Stimulated activated CD4-positive, alpha-beta T cell treated with anti-CD3 and anti-CD28 coated beads, Interleukin-15, amount 100 ng/mL, for 1 hour (primary cell): Measurements from ENCODE around the gene RAPGEF1.

Experiments
- DNase-seq, 2 donors: peaks; one replicate each; pipeline ENCODE4 v3.0.0-alpha.2; 2020; ENCODE audit warnings: low read depth in 1 of 2, low spot score in 1 of 2

RAPGEF1 gene

DNA sequence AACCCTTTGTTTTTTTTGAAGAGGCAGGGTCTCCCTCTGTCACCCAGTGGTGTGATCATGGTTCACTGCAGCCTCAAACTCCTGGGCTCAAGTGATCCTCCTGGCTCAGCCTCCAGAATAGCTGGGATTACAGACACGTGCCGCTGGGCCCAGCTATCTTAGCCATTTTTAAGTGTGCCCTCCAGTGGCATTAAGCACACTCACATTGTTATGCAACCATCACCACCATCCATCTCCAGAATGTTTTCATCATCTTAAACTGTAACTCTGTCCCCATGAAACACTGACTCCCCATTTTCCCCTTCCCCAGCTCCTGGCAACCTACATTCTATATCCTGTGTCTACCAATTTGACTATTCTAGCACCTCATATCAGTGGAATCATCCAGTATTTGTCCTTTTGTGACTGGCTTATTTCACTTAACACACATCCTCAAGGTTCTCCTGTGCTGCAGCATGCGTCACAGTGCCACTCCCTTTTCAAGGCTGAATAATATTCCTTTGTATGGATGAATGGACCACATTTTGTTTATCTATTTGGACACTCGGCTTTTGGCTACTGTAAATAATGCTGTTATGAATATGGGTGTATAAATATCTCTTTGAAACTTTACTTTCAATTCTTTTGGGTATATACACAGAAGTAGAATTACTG is 12.5 kb upstream of the RAPGEF1 start:
- no peak for DNase-seq

DNA sequence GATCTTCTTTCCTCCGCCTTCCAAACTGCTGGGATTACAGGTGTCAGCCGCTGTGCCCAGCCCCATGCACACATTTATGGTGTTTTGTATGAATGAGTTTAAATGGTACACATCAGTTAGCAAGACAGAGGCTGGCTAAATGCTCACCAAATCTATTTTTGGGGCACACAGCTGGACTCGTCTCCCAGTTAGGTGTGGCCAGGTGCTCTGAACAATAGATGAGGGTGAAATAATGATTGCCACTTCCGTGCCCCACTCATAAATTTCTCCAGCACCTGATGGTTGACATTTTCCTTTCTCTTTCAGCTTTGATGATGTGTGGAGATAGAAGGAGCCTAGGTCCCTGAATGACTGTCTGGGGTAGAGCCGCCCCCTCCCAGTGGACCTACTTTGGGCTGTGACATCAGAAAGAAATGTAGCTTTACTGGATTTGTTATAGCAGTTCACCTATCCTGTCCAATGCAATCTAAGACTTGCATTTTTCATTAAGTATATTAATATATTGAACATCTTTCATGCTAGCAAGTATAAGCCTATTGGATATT is 8.6 kb upstream of the RAPGEF1 start:
- no peak for DNase-seq

DNA sequence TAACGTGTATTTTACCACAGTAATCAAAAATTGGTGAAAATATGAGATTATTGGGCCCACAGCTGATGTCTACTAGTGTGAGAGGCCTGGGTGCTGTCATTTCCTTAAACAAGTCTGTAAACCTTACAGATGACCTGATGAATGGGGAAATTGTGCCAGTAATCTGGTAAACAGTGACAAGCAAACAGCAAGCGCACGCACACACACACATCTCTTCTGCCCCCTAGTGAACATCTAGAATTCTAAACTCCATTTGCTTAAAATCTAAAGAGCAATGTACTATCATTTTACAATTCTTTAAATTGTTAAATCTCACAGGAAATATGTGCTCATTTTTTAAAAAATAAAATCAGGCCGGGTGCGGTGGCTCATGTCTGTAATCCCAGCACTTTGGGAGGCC is 7.5 kb upstream of the RAPGEF1 start:
- no peak for DNase-seq

DNA sequence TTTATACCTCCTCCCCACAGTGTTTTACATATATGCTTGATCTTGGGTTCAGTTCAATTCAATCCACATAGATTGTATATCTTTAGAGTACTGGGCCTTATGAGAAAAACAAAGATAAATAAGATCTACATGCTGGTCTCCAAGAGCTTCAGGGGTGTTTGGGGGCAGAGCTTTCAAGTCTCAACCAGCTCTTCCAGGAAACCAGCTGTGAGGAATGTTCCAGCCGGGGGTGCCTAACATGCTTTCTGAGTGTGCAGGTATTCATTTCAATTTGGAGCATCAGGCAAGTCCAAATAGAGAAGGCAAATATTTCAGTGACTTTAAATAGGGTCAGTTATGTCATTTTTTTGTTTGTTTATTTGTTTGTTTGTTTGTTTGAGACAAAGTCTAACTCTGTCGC is 5.7 kb upstream of the RAPGEF1 start:
- DNase-seq, result no peak

DNA sequence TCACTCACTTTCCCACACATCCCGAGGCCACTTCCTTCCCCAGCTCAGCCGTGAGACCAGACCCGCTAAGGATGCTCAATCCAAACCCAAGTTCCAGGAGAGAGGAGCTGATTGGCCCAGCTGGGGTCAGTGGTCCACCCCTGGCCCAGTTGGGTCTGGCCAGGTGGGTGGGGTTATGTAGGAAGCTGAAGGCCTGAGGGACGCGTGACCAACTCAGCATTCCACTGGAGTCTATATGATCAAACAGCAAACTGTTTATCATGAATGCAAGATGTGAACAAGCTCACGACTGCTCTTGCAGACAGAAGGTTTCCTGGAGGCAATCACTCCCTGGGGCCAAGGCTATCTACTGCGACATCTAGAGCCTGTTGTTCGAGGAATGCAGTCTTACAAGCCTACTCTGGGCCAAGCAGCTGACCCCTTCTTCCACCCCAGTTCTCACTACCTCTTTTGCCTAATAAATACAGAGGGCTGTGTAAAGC is 4.9 kb upstream of the RAPGEF1 start:
- DNase-seq, result no peak

DNA sequence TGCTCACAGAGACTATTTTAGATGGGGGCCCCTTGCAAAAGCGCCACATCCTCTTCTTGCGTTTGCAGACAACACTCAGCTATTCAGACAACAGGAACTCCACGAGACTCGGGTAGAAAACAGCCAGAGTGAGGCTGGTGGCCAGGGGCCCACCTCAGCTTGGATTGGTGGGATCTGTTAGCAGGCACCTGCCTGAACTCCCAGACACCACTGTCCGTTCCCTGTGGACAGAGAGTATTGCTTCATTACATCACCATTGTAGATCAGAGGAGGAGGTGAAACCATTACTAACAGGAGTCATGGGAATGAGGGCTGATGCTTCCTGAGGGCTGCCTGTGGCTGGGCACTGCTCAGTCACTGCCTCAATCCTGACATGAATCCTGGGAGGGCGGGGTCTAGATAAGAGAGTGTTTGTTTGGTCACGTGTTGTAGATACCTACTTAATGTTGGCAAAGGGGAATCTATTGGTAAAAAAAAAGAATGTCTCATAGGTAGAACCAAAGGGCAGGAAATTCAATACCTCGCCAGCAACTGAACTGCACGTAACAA is 4.4 kb upstream of the RAPGEF1 start:
- peak in 1 of 2 donors; percentile 27 for DNase-seq

DNA sequence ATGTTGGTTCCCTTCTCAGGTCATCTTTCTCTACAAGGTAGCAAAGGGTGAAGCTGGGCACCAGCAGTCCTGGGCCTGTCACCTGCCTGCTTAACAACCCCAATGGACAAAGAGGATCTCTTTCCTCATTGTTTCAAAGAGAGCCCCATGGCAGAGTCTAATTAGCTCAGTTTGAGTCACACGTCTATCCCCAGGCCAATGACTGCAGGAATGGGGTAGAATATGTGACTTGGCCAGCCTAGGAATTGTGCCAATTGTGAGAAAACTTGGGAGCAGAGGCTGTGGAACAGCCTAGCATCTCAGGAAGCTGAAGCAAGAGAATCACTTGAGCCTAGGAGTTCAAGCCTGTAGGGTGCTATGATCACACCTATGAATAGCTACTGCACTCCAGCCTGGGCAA is 3.6 kb upstream of the RAPGEF1 start:
- DNase-seq, result no peak

DNA sequence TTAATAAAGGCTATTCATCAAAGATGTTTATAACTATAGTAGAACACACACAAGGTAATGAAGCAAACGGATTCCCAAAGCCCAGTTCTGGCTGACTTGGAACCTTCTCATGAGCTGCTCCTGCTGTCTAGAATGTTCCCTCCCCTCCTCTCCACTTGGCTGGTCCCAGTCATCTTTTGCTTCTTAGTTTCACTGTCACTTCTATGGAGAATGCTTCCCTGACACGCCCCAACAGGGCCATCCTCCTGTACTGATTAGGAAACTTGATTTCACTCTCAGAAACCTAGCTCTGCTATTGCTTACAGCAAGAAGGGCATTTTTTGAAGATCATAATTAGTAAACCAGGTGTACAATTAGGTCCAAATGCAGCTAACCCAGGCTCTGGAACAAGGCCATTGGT is 3.2 kb upstream of the RAPGEF1 start:
- no peak for DNase-seq

DNA sequence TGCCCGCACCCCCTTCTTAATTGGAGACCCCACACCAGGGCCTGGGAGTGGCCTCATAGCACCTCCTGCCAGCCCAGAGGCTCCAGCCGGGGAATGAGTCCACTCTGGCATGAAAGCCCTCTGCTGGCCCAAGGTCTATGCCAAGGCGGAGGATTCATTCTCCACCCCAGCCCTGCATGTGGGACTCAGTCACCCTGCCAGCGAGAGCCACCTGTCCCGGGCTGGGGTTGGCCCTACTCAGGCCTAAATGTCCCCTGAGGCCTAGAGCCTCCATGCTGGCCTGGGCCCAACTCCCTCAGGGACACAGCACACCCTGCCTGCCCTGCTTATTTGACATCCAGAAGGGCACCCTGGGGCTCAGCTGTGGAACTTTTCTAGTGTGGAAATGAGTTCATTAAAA is 1.0 kb upstream of the RAPGEF1 start:
- no peak for DNase-seq

DNA sequence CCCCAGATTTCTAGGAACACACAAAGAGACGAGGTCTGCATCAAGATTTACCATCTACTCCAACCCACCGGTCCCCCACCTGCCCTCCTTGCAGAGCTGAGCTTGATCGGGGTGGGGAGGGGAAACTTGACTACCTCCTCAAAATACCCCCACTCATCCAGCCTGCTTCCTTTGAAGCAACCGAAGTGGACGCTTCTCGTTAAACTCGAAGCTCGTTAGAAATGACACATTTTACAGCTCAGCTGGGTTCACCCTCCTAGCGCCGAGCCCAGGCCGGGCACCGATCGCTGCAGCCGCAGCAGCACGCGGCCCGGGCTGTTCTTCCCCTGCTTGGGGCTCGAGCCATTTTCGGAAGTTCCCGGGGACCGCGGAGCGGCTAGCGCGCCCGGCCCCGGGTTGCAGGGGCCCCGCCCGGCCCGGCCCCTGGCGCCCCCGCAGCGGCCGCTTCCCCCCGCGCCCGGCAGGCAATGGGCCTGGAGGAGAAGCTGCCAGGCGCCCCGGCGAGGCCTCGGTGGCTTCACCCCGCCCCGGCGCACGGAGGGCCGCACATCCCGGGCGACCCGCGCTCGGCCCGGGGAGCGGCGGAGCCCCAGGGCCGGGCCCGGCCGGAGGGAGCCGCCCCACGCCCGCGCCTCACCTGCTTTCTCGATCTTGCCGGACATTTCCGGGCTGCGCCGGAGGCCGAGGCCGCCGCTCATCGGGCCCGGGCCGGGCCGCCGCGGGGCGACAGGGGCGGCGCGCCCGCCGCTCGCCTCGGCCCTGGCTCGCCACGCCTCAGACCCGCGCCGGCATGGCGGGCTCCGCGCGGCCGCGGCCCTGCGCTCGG is 530 bp downstream of the RAPGEF1 start:
- DNase-seq, result peak in 1 of 2 donors; percentile 31

DNA sequence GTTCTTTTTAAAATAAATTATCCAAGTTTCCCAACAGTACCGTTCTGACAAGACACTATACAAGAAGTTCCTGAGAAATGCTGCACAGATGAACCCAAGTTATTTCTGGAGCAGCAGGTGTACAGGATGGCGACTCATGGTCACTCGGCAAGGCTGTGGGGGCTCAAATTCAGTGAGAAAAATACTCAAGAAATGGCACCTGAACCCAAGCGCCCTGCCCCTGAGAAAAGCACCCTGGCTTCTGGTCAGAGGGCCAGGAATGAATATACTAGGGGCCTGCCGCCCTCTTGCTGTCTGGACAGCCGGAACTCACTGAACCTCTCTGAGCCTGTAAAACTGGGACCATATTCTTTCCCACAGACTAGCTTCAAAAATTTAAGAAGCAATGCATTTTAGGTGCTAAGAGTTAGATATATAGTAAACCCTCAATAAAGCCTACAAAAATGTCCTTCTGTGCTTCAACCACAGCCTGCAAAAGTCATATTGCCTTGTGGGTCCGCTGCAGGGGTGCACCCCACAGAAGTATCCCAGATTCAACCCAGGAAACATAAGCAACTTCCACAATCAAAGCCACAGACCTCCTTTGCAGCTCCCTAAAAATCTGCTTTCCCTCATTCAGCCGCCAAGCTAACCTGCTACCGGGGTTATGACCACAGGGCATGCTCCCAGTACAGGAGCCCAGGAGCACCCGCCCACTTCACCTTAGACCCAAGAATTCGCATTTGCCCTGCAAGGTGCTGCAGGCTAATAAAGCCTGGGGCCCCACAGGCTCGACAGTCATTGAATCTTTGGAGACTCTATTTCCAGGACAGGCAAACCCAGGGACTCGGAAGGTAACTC is 1.4 kb downstream of the RAPGEF1 start:
- no peak for DNase-seq

DNA sequence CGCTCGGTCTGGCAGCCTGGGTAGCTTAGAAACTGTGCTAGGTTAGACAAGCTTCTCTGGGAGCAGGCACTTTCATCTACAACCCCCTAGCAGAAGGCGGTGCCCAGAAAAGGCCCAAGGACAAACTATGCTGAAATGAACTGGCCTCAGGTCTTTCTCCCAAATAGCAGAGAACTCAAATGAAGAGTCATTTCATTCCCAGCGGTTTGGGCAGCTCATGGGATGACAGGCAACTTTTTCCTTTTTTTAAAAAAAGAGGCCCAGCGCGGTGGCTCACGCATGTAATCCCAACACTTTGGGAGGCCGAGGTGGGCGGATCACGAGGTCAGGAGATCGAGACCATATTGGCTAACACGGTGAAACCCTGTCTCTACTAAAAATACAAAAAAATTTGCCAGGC is 2.5 kb downstream of the RAPGEF1 start:
- DNase-seq, result no peak

DNA sequence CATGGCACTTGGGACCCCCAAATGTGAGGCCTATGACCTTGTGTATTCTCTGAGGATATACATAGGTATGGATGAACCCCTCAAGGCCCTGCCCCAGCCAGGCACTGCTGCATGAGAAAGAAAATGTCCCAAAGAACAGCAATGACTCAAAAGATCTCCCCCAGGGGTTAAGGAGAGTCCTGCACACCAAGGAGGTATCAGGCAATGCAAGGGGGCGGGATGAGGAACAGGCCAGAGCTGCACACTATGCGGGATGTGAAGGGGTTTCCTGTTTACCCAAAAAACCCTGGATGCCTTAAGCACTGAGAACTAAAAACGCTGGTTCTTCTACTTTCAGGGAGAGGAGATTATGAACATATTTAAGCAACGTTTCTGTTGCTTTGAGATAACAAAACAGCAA is 3.4 kb downstream of the RAPGEF1 start:
- no peak for DNase-seq

DNA sequence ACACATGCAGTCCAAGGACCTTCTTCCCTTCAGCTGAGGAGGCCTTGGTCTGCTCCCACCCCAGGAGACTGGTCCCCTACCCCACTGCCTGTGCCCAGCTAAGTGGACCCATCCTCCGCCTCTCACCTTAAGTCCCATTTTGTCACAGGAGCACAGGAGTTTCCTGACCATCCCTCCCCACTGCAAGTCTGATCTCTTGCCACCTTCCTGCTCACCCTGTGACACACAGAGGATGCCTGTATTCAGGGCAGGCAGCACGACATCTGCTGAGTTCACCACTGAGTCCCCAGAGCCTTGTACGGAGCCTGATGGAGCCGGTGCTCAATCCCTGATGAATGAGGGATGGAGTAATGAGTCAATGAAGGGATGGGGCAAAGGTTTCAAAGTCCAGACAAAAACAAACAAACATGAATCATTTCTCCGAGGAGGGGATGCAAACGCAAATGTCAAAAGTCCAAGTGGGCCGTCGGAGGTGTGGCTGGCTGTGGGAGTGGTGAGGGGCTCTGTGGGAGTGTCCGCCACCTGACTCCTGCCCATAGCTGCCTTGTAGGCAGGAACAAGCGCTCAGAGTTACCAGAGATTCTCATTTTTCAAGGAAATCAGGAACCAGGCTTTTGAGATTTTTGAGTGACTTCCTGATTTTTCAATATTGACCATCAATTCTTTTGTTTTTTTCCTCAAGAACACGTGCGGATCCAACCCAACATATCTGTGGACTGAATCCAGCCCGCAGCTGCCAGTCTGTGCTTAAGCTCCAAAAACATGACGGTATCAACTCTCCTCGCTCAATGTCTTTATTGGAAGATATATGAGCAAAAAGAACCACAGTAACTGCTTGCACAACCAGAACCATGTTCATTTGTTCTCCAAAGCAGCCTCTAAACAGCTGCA is 4.4 kb downstream of the RAPGEF1 start:
- DNase-seq, result no peak

DNA sequence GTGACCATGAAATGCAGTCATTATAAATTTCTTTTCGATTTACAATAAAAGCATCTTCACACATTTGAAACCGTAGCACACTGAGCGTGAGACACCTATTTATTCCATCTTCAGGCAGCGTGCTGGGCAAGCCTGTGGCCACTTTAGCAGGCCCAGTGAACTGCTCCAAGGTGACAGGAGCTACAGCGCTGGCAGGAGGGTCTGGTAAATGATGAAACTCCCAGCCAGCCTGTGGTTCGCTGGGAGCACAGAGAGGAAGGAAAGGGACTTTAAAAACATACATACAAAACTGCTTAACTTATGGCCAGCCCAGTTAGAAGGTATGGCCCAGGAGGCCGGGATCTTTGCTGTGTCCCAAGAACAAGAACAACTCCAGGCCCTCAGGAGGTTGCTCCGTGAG is 5.1 kb downstream of the RAPGEF1 start:
- no peak for DNase-seq

DNA sequence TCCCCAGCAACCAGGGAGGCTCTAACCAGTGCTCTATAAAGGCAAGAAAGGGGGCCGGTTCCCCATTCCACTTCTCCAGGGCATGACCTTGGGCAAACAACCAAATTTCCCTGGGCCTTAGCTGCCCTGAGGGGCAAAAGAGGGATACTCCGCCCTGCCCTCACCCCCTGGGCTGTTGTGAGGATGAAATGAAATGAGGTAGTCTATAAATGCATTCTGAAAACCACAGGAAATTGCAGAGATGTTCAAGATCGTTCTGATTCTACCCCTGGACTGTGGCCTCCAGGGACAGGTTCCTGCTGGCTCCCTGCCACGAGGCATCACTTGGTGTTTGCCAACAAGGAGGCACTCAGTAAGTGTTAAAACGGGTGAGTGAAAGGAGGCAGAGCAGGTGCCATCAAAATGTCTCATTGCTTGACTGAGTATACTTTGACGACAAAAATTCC is 5.7 kb downstream of the RAPGEF1 start:
- DNase-seq, result peak in 1 of 2 donors; percentile 23

DNA sequence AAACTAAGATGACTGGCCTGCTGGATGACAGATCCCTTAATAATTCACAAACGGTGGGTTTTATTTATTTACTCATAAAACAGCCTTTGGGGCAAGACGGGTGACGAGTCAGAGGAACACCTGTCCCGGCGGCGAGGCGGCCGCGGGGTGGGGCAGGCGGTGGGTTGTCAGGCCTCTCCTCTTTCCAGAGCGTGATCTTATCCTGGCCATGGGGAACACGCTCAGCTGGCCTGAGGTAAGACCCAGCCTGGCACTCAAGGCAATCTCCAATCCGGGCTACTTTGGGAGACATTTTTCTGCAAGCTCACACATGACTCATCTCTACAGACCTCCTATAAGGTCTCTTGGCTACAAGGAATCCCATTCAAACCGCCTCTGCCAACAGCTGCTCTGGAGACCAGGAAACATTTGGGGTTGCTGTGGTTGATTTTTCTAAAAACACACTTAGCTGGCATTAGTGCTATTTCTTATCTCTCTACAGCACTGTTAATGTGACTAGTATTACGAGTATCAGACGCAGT is 6.3 kb downstream of the RAPGEF1 start:
- no peak for DNase-seq

DNA sequence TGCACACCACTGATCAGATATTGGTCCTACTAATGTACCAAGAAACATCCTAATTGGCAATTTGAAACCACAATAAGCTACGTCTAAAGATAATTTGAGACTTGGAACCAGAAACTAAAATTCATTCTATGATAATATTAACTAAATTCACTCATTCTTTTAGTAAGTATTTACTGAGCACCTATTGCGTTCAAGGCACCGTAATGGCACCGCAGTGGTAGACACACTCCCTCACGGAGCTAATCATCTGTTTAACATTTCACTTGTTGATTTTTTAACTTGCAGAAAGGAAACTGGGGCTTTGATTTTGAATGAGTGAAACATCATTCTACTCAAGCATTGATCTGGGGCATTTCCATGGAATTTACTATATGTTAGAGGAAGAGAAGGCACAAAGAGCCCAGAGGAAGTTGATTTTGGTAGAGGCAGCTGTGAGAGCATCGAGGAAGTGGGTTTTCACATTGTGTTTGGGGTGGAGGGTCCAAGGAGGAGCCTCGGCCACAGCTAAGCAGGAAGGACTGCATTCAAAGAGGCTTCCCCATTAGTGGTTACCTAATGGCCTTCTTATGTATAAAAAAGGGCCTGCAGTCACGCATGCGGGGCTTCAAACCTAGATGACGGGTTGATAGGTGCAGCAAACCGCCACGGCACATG is 7.1 kb downstream of the RAPGEF1 start:
- no peak for DNase-seq

DNA sequence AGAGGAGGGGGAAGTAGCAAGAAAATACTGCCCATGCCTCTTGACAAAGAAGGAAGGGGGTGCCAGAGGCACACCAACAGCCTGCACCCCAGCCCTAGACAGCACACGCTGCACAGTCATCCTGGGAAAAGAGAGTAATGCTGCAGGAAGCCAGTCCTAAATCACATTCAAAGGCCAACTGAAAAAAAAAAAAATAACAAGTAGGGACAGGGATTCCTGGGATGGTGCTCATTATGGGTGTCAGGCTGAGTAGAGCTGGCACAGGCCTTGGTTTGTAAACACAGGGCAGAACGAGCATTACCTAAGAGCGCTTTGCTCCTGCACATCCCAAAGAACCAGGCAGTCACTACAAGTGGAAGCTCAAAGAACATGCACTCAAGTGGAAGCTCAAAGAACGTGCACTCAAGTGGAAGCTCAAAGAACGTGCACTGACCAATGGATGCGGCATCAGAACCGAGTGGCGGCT is 7.8 kb downstream of the RAPGEF1 start:
- no peak for DNase-seq
